GM12874 (cell line): Measurements from ENCODE around the gene SKIDA1.

ENCODE experiments used
- TF ChIP-seq, protein P1 (sequence below): IDR thresholded peaks from 2 replicates; pipeline ENCODE4 v1.5.1; 2011; ENCODE audit warnings: low read depth, mild to moderate bottlenecking, control low read depth, low read length, moderate library complexity; ENCODE audit not compliant: insufficient read depth

Gene SKIDA1

DNA sequence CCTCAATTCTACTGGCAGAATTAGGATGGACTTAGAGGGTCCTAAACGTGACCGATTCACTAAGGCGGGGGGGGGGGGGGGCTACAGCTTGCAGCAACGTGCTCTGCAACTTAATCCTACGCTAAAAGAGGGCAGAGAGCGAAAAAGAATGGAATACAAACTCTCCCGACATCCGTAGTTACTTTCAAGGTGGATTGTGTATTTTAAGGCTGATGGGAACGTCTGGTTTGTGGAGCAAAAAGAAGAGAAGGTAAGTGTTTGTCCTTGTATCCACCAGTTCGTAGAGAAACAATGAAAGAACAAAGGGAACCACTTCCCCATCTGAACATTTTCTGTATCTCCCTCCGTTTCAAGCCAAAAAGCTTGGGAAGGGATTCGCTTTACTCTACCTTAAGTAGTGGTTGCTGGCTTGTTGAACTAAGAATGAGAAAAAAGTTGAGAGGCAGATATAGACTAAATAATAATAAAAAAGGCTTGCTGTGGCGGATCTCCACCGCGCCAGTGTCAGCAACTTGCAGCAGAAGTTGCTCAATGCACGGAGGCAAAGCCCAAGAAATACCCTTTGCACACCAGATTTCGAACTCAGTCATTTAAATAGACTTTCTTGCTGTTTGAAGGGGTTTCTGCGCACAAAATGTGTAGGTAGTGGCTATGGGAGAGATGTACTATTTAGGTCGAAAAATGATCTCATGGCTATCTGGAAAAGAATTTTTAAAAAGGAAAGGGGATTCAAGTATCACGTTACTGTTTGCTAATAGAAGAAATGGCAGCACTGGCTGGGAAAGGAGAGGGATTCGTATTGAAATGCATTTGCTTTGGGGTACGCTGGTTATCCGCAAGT, 736 bp downstream of the SKIDA1 start:
- TF ChIP-seq, protein P1, sequence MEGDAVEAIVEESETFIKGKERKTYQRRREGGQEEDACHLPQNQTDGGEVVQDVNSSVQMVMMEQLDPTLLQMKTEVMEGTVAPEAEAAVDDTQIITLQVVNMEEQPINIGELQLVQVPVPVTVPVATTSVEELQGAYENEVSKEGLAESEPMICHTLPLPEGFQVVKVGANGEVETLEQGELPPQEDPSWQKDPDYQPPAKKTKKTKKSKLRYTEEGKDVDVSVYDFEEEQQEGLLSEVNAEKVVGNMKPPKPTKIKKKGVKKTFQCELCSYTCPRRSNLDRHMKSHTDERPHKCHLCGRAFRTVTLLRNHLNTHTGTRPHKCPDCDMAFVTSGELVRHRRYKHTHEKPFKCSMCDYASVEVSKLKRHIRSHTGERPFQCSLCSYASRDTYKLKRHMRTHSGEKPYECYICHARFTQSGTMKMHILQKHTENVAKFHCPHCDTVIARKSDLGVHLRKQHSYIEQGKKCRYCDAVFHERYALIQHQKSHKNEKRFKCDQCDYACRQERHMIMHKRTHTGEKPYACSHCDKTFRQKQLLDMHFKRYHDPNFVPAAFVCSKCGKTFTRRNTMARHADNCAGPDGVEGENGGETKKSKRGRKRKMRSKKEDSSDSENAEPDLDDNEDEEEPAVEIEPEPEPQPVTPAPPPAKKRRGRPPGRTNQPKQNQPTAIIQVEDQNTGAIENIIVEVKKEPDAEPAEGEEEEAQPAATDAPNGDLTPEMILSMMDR = no peak

DNA sequence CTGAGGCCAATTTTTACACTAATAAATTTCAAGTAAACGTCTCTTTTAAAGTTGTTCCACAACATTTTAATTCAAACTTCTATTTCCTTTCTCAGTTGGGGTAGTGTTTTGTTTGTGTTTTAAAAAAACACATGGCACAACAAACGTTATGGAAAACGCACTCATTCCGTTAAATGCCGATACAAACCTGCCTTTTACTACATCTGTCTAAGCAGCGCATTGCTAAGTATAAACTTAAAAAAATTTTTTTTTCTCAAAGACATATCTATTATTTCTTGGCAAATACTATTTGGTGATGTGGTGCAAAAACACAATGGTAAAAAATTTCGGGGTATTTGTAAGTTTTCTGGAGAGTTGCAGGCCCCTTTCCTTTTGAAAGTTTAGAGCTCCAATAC, 1.4 kb downstream of the SKIDA1 start:
- TF ChIP-seq, protein P1 = no peak

DNA sequence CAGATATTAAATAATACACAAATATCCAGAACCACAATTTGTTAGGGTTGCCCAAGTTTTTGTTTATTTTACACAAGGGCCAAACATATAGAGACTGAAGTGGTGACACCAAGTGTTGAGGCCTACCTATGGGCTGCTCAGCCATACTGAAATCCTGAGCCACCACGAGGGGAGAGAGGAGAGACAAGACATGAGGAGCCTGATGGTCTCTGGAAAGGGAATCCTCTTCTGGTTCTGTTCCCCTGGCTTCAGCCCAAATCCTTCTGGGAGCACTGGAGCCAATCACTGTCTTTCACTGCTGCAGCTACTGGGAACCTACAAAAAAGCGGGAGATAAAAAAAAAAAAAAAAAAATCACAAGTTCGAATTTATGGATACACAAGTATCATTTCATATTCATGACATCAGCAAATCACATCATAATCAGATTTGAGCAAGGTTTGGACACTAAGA, 1.9 kb downstream of the SKIDA1 start:
- TF ChIP-seq, protein P1 = no peak

GRCh38 chr10:21522631-21523406, 2.7 kb downstream of the SKIDA1 start:
- TF ChIP-seq, protein P1 = no peak

DNA sequence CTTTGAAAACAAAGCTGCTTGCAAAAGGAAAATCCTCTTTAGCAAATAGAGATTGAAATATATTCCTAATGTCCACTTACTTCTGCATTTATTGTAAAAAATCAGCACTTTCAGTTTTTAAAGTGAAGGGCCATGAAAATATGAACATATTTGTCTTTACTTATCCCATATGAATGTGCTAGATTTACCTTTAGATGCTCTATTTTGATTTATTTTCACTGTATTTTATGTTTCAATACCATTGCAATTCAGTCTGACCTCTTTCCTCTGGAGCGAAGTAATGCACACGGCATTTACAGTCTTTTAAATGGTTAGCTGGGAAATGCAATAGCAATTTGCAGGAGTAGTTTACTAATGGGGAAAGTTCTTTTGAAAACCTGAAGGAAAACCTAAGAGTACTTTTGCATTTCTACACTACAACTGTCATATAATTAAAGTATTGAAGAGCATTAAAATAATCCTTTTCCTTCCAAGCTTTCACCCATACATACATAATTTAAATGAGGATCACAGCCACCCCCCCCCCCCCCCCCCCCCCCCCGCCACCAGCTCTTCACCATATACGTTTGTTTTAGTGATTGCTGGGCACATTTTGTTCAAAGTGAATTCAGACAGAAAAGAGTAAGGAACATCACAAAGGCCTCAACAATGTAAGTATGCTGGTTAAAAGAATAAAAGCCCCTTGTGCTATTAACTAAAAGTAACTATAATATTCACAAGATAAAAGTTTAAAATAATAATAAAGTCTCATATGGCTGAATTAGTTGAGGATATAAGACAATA, 3.5 kb downstream of the SKIDA1 start:
- TF ChIP-seq, protein P1 = no peak

DNA sequence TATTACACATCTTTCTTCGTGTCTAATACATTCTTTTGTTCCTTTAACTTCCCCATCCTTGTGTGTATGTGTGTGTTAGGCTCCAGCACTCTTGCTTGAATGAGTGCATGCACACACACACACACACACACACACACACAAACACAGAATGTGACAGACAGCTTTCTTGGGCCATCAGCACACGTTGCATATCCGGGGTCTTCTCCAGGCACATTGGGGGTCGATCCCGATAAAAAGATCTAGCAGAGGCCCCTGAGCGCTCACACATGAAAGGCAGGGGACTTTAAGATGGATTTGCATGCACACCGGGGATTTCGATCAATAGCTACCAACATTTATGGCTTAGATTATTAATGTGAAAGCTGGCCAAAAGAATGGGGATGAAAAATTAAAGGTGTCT, 4.5 kb downstream of the SKIDA1 start:
- TF ChIP-seq, protein P1 = no peak

DNA sequence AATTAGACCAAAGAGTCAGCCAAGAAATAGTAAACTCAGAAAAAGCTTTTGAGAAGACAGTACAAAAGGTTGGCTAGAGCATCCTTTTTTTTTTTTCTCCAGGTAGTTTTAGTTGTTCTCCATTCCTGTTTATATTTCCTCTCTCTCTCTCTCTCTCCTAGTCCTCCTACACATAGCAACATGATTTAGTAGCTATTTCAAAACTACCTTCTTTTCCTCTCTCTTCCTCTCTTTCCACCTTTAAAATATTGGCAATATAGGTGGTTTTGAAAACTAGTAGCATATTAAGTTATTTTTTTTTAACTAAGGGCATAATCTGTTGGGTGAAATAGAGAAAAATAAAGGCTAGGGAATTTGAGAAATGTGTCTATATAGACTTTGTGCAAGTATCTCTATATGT, 5.0 kb downstream of the SKIDA1 start:
- TF ChIP-seq, protein P1 = no peak
